Small intestine (tissue), 7 donors: Measurements from ENCODE around the gene KLHL7. TPM values are rescaled to one million over a fixed set of nuclear protein-coding genes. Genes with fewer than 3 reads are reported as not detected.
"Not testable (repeated sequence)": the region's sequence is repeated elsewhere in the genome, so short reads cannot be mapped to it uniquely, and the experiment has no call there.

Source experiments
- DNase-seq, 2 donors: peaks; one replicate each; pipeline versions ENCODE4 v3.0.0 to v3.0.0-alpha.2; 2013
- FAIRE-seq: peaks from 2 replicates; lab custom pipeline; 2012; peaks lifted over from hg19 to GRCh38; lab: Jason Lieb, UNC
- H3K27ac ChIP-seq, 3 donors: one replicate each; pipeline ENCODE4 v1.5.1; 2013; ENCODE audit warnings: low read length in 2 of 3, mild to moderate bottlenecking in 2 of 3, control low read depth in 1 of 3, inconsistent platforms in 1 of 3, low read depth in 1 of 3, moderate library complexity in 1 of 3
- H3K27me3 ChIP-seq, 3 donors: one replicate each; pipeline ENCODE4 v1.6.1; 2013; ENCODE audit warnings: low read length in 3 of 3, inconsistent platforms in 1 of 3; ENCODE audit not compliant: control insufficient read depth in 3 of 3, insufficient read depth in 3 of 3
- H3K36me3 ChIP-seq, 3 donors: one replicate each; pipeline ENCODE4 v1.6.1; 2013; ENCODE audit warnings: low read length in 3 of 3, inconsistent platforms in 1 of 3, low read depth in 1 of 3, mild to moderate bottlenecking in 1 of 3, moderate library complexity in 1 of 3; ENCODE audit not compliant: control insufficient read depth in 3 of 3, insufficient read depth in 2 of 3
- H3K4me1 ChIP-seq, 3 donors: one replicate each; pipeline ENCODE4 v1.6.1; 2013; ENCODE audit warnings: low read length in 2 of 3, inconsistent platforms in 1 of 3, low read depth in 1 of 3, mild to moderate bottlenecking in 1 of 3, moderate library complexity in 1 of 3; ENCODE audit not compliant: control insufficient read depth in 3 of 3, insufficient read depth in 2 of 3
- H3K4me3 ChIP-seq, 3 donors: one replicate each; pipeline ENCODE4 v1.5.1; 2013; ENCODE audit warnings: low read length in 3 of 3, control low read depth in 1 of 3, inconsistent platforms in 1 of 3, low read depth in 1 of 3, mild to moderate bottlenecking in 1 of 3, moderate library complexity in 1 of 3
- H3K9me3 ChIP-seq, 2 donors: one replicate each; pipeline ENCODE4 v1.6.1; 2013; ENCODE audit warnings: low read depth in 1 of 2, low read length in 1 of 2; ENCODE audit not compliant: control insufficient read depth in 2 of 2, insufficient read depth in 1 of 2
- WGBS, 3 donors: extraction: QIAGEN DNeasy Blood & Tissue Kit; methylation state at CpG; one replicate each; pipeline ENCODE4 v1.1.7; 2013; 5-methylcytosine and 5-hydroxymethylcytosine counted together
- polyA plus RNA-seq, 4 donors: library from polyadenylated mRNA; stranded (reverse) in 3 of 4; unstranded in 1 of 4; fragments of 200-250 nt in 3 of 4; fragments of 120-200 nt in 1 of 4; gene quantifications; one replicate each; pipeline versions ENCODE4 v1.2.1 to v1.2.3, GENCODE V29; 2013
- donor health status: healthy with polysubstance abuse.
- donor health status: control.
- donor health status: control.
- donor health status: Bipolar disorder and iron deficiency.
- donor health status: healthy.

KLHL7 gene
- polyA plus RNA-seq, 4 donors = 12.5 to 24.8 (median 16.1) TPM

- FAIRE-seq (no peak), DNase-seq (no peak)
- H3K36me3 ChIP-seq = no peaks in the 10 kb centered on the region
- H3K4me1 ChIP-seq = no peaks in the 10 kb centered on the region
- 93 to 96% (median 93%) methylated on average over 3 of the region's 6 CpGs for WGBS, 3 donors
- H3K27me3 ChIP-seq = no peaks in the 10 kb centered on the region
- no peak overlapping the region for H3K27ac ChIP-seq
- H3K9me3 ChIP-seq = no peaks in the 10 kb centered on the region
- H3K4me3 ChIP-seq = no peak overlapping the region
Measured at GRCh38 chr7:23214938-23215337, 109.4 kb downstream of the KLHL7 start.

GRCh38 chr7:23216021-23216420 lies 110.4 kb downstream of the KLHL7 start:
- H3K27me3 ChIP-seq = peaks cover 0 to 2% (median 0%) of the 10 kb centered on the region in 3 donors
- no peaks in the 10 kb centered on the region for H3K4me1 ChIP-seq
- DNase-seq = no peak
- H3K9me3 ChIP-seq = no peaks in the 10 kb centered on the region
- H3K4me3 ChIP-seq = no peak overlapping the region
- 64 to 88% (median 66%) methylated on average over 2 of the region's 2 CpGs for WGBS, 3 donors
- no peaks in the 10 kb centered on the region for H3K36me3 ChIP-seq
- no peak overlapping the region for H3K27ac ChIP-seq
- FAIRE-seq = no peak

GRCh38 chr7:23218196-23218595 lies 112.6 kb downstream of the KLHL7 start:
- 50 to 63% (median 52%) methylated on average over 3 of the region's 3 CpGs for WGBS, 3 donors
- Histone ChIP-seq H3K36me3 (no peaks in the 10 kb centered on the region), H3K27ac (no peak overlapping the region), H3K9me3 (no peaks in the 10 kb centered on the region), H3K4me3 (no peak overlapping the region), H3K4me1 (no peaks in the 10 kb centered on the region), H3K27me3 (peaks cover 0 to 9% (median 0%) of the 10 kb centered on the region in 3 donors)
- FAIRE-seq (no peak), DNase-seq (no peak)

GRCh38 chr7:23220690-23221305 lies 115.2 kb downstream of the KLHL7 start:
- Histone ChIP-seq H3K4me1 (no peaks in the 10 kb centered on the region), H3K27me3 (peaks cover 0 to 9% (median 0%) of the 10 kb centered on the region in 3 donors), H3K9me3 (no peaks in the 10 kb centered on the region), H3K27ac (no peak overlapping the region), H3K36me3 (no peaks in the 10 kb centered on the region), H3K4me3 (no peak overlapping the region)
- DNase-seq = no peak
- FAIRE-seq = no peak
- WGBS, 3 donors = 65 to 71% (median 68%) methylated on average over 10 of the region's 10 CpGs

GRCh38 chr7:23222439-23223030 lies 117.0 kb downstream of the KLHL7 start:
- no peak overlapping the region for H3K27ac ChIP-seq
- no peaks in the 10 kb centered on the region for H3K9me3 ChIP-seq
- H3K27me3 ChIP-seq = peaks cover 0 to 9% (median 0%) of the 10 kb centered on the region in 3 donors
- H3K4me3 ChIP-seq = no peak overlapping the region
- FAIRE-seq = no peak
- H3K36me3 ChIP-seq = no peaks in the 10 kb centered on the region
- H3K4me1 ChIP-seq = no peaks in the 10 kb centered on the region
- no peak for DNase-seq
- WGBS, 3 donors = 37 to 42% (median 42%) methylated on average over 5 of the region's 5 CpGs

- H3K9me3 ChIP-seq, H3K4me3 ChIP-seq, FAIRE-seq, H3K27ac ChIP-seq, H3K36me3 ChIP-seq, DNase-seq, H3K27me3 ChIP-seq, H3K4me1 ChIP-seq: not testable (repeated sequence)
- 76 to 86% (median 81%) methylated on average over 4 of the region's 4 CpGs for WGBS, 3 donors
Measured at GRCh38 chr7:23224364-23224763, 118.8 kb downstream of the KLHL7 start.

- WGBS, 3 donors = 60 to 73% (median 73%) methylated on average over 4 of the region's 4 CpGs
Measured at GRCh38 chr7:23226844-23227450, 121.4 kb downstream of the KLHL7 start.

More at GRCh38 chr7:23226844-23227450, 121.4 kb downstream of the KLHL7 start:
- Histone ChIP-seq H3K27ac (no peak overlapping the region), H3K36me3 (no peaks in the 10 kb centered on the region), H3K27me3 (peaks cover 0 to 5% (median 0%) of the 10 kb centered on the region in 3 donors), H3K4me1 (no peaks in the 10 kb centered on the region), H3K4me3 (no peak overlapping the region), H3K9me3 (peaks cover 0 to 6% of the 10 kb centered on the region in 2 donors)
- DNase-seq = no peak
- no peak for FAIRE-seq
